WTC11 (cell line): ENCODE data around the gene OTUB2. TPM values are rescaled to one million over a fixed set of nuclear protein-coding genes. Genes with fewer than 3 reads are reported as not detected.

Experiments
- ATAC-seq: fragments of 200-7000 bp; cut with Tn5 transposase; 2 replicates; pipeline ENCODE4 v1.10.0; 2021; ENCODE audit warnings: mild to moderate bottlenecking, moderate library complexity
- CTCF ChIA-PET: fragments of 300-600 bp; sonication (Branson Sonifier 250); formaldehyde crosslinking; loops from one replicate; lab custom pipeline; 2021; ENCODE audit warnings: antibody characterized with exemption; lab: Charles Lee
- POLR2A ChIA-PET: fragments of 350-600 bp; sonication (Branson Sonifier 250); formaldehyde crosslinking; loops from one replicate; lab custom pipeline; 2021; ENCODE audit warnings: antibody characterized with exemption; lab: Charles Lee
- DNase-seq: peaks from one replicate; pipeline ENCODE4 v3.0.0; 2021; ENCODE audit warnings: low spot score
- H3K27ac Mint-ChIP-seq: 2 replicates; pipeline ENCODE4 v1.8.0; 2021; ENCODE audit warnings: mixed read lengths
- H3K27me3 Mint-ChIP-seq: 2 replicates; pipeline ENCODE4 v1.8.0; 2021; ENCODE audit warnings: low read depth, mild to moderate bottlenecking, moderate library complexity, mixed read lengths
- H3K36me3 Mint-ChIP-seq: 2 replicates; pipeline ENCODE4 v1.8.0; 2021; ENCODE audit warnings: mixed read lengths
- H3K4me1 Mint-ChIP-seq: 2 replicates; pipeline ENCODE4 v1.8.0; 2022; ENCODE audit warnings: mixed read lengths
- H3K4me3 Mint-ChIP-seq: 2 replicates; pipeline ENCODE4 v1.8.0; 2021; ENCODE audit warnings: mild to moderate bottlenecking, moderate library complexity, mixed read lengths
- H3K9me3 Mint-ChIP-seq: 2 replicates; pipeline ENCODE4 v1.8.0; 2021; ENCODE audit warnings: mixed read lengths
- ATF3 ChIP-seq: sonication (generic); formaldehyde crosslinking; conservative IDR thresholded peaks from 2 replicates; pipeline ENCODE4 v1.8.1; 2022; ENCODE audit warnings: mild to moderate bottlenecking, missing genetic modification reagents
- CREB1 ChIP-seq: sonication (generic); formaldehyde crosslinking; IDR thresholded peaks from 2 replicates; pipeline ENCODE4 v1.8.0; 2023; ENCODE audit warnings: mild to moderate bottlenecking, missing genetic modification reagents
- CREM ChIP-seq: sonication (generic); formaldehyde crosslinking; IDR thresholded peaks from 2 replicates; pipeline ENCODE4 v1.8.1; 2022; ENCODE audit warnings: mild to moderate bottlenecking, missing genetic modification reagents, moderate library complexity
- ESRRA ChIP-seq: sonication (generic); formaldehyde crosslinking; IDR thresholded peaks from 2 replicates; pipeline ENCODE4 v1.8.1; 2022; ENCODE audit warnings: mild to moderate bottlenecking, missing genetic modification reagents, borderline replicate concordance
- GTF2I ChIP-seq: fragments of 250-450 bp; sonication (Bioruptor Pico); conservative IDR thresholded peaks from 2 replicates; pipeline ENCODE4 v1.4.0; 2021; ENCODE audit warnings: mild to moderate bottlenecking
- HMGA2 ChIP-seq: fragments of 250-450 bp; sonication (Bioruptor Pico); IDR thresholded peaks from 2 replicates; pipeline ENCODE4 v1.4.0; 2021; ENCODE audit warnings: mild to moderate bottlenecking, moderate library complexity
- IRF2 ChIP-seq: sonication (generic); formaldehyde crosslinking; IDR thresholded peaks from 2 replicates; pipeline ENCODE4 v1.8.0; 2022; ENCODE audit warnings: low read depth, missing genetic modification reagents, borderline replicate concordance
- JUN ChIP-seq: sonication (generic); formaldehyde crosslinking; IDR thresholded peaks from 2 replicates; pipeline ENCODE4 v1.8.0; 2023; ENCODE audit warnings: mild to moderate bottlenecking, missing genetic modification reagents
- MLX ChIP-seq: sonication (generic); formaldehyde crosslinking; IDR thresholded peaks from 2 replicates; pipeline ENCODE4 v1.8.1; 2023; ENCODE audit warnings: mild to moderate bottlenecking, missing genetic modification reagents, moderate library complexity
- NR2C2 ChIP-seq: sonication (generic); formaldehyde crosslinking; IDR thresholded peaks from 2 replicates; pipeline ENCODE4 v1.8.0; 2022; ENCODE audit warnings: mild to moderate bottlenecking, missing genetic modification reagents
- NR3C1 ChIP-seq: sonication (generic); formaldehyde crosslinking; conservative IDR thresholded peaks from 2 replicates; pipeline ENCODE4 v1.8.1; 2023; ENCODE audit warnings: low read depth, mild to moderate bottlenecking, missing genetic modification reagents
- PRDM15 ChIP-seq: sonication (generic); formaldehyde crosslinking; IDR thresholded peaks from 2 replicates; pipeline ENCODE4 v1.8.0; 2022; ENCODE audit warnings: missing genetic modification reagents
- SMAD3 ChIP-seq: sonication (generic); formaldehyde crosslinking; IDR thresholded peaks from 2 replicates; pipeline ENCODE4 v1.8.0; 2022; ENCODE audit warnings: missing genetic modification reagents, mild to moderate bottlenecking, borderline replicate concordance
- SOX15 ChIP-seq: fragments of 250-450 bp; sonication (Bioruptor Pico); IDR thresholded peaks from 2 replicates; pipeline ENCODE4 v1.9.0; 2021; ENCODE audit warnings: mild to moderate bottlenecking
- USF1 ChIP-seq: sonication (generic); formaldehyde crosslinking; IDR thresholded peaks from 2 replicates; pipeline ENCODE4 v1.8.0; 2022; ENCODE audit warnings: mild to moderate bottlenecking, missing genetic modification reagents
- ZNF317 ChIP-seq: sonication (generic); formaldehyde crosslinking; IDR thresholded peaks from 2 replicates; pipeline ENCODE4 v1.8.1; 2023; ENCODE audit warnings: low read depth, mild to moderate bottlenecking, moderate library complexity, missing genetic modification reagents, borderline replicate concordance
- ZNF416 ChIP-seq: fragments of 250-450 bp; sonication (Bioruptor Pico); IDR thresholded peaks from 2 replicates; pipeline ENCODE4 v1.9.0; 2021; ENCODE audit warnings: mild to moderate bottlenecking, inconsistent platforms
- ZNF423 ChIP-seq: fragments of 250-450 bp; sonication (Bioruptor Pico); IDR thresholded peaks from 2 replicates; pipeline ENCODE4 v2.1.2; 2022; ENCODE audit warnings: mild to moderate bottlenecking, moderate library complexity
- total RNA-seq: library from RNA; stranded (reverse); gene quantifications from 3 replicates; pipeline ENCODE4 v1.2.3, GENCODE V29; 2021
- TF ChIP-seq, protein P1 (sequence below): fragments of 200-600 bp; IDR thresholded peaks from 2 replicates; pipeline ENCODE4 v1.8.0; 2022; ENCODE audit warnings: antibody characterized with exemption
- TF ChIP-seq, protein P2 (sequence below): fragments of 250-450 bp; sonication (Bioruptor Pico); conservative IDR thresholded peaks from 2 replicates; pipeline ENCODE4 v1.9.0; 2021; ENCODE audit warnings: mild to moderate bottlenecking
- TF ChIP-seq, protein P3 (sequence below): fragments of 250-450 bp; sonication (Bioruptor Pico); IDR thresholded peaks from 2 replicates; pipeline ENCODE4 v1.9.0; 2021; ENCODE audit warnings: moderate library complexity, mild to moderate bottlenecking, inconsistent platforms, borderline replicate concordance

The OTUB2 gene
- total RNA-seq, 1 experiment from 2014 or later, result 3.5 TPM

GRCh38 chr14:94005324-94006073 is 20.6 kb upstream of the OTUB2 start:
- CTCF ChIA-PET, result interaction anchor here (1.0 to 2.1 kb wide), 5 partner anchors 10 to 71 kb away, joined by 3 to 51 read pairs (median 6); no protein-coding TSS in a partner anchor
- H3K4me3 Mint-ChIP-seq, result no peak overlapping the region

GRCh38 chr14:94008234-94008633 is 17.9 kb upstream of the OTUB2 start:
- H3K4me3 Mint-ChIP-seq, result no peak overlapping the region
- H3K27ac Mint-ChIP-seq, result no peak overlapping the region
- no peaks in the 10 kb centered on the region for H3K27me3 Mint-ChIP-seq
- H3K36me3 Mint-ChIP-seq, result no peaks in the 10 kb centered on the region
- no peak for DNase-seq
- POLR2A ChIA-PET, result no interaction called here
- H3K4me1 Mint-ChIP-seq, result no peaks in the 10 kb centered on the region
- ATAC-seq, result no peak
- CTCF ChIA-PET, result interaction anchor here (1.0 to 1.5 kb wide), 2 partner anchors 11 to 124 kb away, joined by 3 to 5 read pairs; no protein-coding TSS in a partner anchor
- no peak for TF ChIP-seq JUN (CRISPR knock-in tag)
- 0 out of 2 replicates have a peak, but pooled peaks have one; percentile 5 for TF ChIP-seq GTF2I (CRISPR knock-in tag)
- H3K9me3 Mint-ChIP-seq, result no peaks in the 10 kb centered on the region

More at GRCh38 chr14:94005324-94006073, 20.6 kb upstream of the OTUB2 start:
- TF ChIP-seq, protein P1, sequence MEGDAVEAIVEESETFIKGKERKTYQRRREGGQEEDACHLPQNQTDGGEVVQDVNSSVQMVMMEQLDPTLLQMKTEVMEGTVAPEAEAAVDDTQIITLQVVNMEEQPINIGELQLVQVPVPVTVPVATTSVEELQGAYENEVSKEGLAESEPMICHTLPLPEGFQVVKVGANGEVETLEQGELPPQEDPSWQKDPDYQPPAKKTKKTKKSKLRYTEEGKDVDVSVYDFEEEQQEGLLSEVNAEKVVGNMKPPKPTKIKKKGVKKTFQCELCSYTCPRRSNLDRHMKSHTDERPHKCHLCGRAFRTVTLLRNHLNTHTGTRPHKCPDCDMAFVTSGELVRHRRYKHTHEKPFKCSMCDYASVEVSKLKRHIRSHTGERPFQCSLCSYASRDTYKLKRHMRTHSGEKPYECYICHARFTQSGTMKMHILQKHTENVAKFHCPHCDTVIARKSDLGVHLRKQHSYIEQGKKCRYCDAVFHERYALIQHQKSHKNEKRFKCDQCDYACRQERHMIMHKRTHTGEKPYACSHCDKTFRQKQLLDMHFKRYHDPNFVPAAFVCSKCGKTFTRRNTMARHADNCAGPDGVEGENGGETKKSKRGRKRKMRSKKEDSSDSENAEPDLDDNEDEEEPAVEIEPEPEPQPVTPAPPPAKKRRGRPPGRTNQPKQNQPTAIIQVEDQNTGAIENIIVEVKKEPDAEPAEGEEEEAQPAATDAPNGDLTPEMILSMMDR, result peak; percentile 42; the same call in 1 of the 2 replicates
- TF ChIP-seq SOX15 (no peak), PRDM15 (CRISPR knock-in tag) (no peak), IRF2 (CRISPR knock-in tag) (no peak), CREB1 (CRISPR knock-in tag) (no peak)
- TF ChIP-seq, protein P2, sequence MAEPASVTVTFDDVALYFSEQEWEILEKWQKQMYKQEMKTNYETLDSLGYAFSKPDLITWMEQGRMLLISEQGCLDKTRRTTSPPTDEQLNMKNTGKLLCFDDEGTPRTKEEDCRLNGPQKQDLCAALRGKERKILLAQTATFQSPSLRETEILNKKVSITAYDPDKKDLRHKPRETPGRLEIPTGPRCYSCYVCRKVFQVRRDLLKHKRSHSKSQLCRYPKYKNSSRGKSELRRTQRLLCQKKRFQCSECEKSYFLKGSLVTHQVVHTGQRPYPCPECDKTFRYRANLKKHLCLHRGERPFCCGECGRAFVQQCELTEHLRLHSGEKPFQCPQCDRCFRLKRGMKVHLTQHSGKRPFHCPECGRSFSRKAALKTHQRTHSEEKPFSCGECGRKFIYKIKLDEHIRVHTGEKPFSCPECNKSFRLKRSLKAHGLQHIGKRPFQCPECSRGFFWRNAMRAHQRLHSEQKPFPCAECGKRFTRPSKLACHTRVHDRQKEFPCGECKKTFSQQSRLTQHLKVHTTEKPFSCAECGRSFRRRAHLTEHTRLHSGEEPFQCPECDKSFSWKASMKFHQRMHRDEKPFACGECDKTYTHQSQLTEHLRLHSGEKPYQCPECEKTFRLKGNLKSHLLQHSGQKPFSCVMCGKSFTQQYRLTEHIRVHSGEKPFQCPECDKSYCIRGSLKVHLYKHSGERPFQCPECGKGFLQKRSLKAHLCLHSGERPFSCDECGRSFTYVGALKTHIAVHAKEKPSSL (CRISPR knock-in tag), result no peak
- TF ChIP-seq, protein P3, sequence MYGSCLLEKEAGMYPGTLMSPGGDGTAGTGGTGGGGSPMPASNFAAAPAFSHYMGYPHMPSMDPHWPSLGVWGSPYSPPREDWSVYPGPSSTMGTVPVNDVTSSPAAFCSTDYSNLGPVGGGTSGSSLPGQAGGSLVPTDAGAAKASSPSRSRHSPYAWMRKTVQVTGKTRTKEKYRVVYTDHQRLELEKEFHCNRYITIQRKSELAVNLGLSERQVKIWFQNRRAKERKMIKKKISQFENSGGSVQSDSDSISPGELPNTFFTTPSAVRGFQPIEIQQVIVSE, result no peak
- H3K4me1 Mint-ChIP-seq, result 0 out of 2 replicates have a peak, but pooled peaks cover 3% of the 10 kb centered on the region
- POLR2A ChIA-PET, result no interaction called here
- DNase-seq (peak; percentile 30), ATAC-seq (peak; percentile 31; the same call in 1 of the 2 replicates)
- H3K36me3 Mint-ChIP-seq, result no peaks in the 10 kb centered on the region
- H3K27ac Mint-ChIP-seq, result no peak overlapping the region
- H3K9me3 Mint-ChIP-seq, result no peaks in the 10 kb centered on the region
- peaks cover 4% of the 10 kb centered on the region; the same call in 1 of the 2 replicates for H3K27me3 Mint-ChIP-seq

- CTCF ChIA-PET, result interaction anchor here (1.5 to 4.9 kb wide), 2 partner anchors 70 to 122 kb away, joined by 5 to 27 read pairs; no protein-coding TSS in a partner anchor
- Mint-ChIP-seq H3K27ac (no peak overlapping the region), H3K4me3 (no peak overlapping the region), H3K9me3 (no peaks in the 10 kb centered on the region), H3K4me1 (no peaks in the 10 kb centered on the region), H3K36me3 (no peaks in the 10 kb centered on the region), H3K27me3 (no peaks in the 10 kb centered on the region)
- POLR2A ChIA-PET, result no interaction called here
- DNase-seq (no peak), ATAC-seq (no peak)
- TF ChIP-seq NR2C2 (CRISPR knock-in tag), result no peak
- TF ChIP-seq ZNF416 (CRISPR knock-in tag), result no peak
- TF ChIP-seq NR3C1 (CRISPR knock-in tag), result no peak
- TF ChIP-seq CREM, result no peak
- no peak for TF ChIP-seq ZNF317 (CRISPR knock-in tag)
- TF ChIP-seq MLX (CRISPR knock-in tag), result no peak
- no peak for TF ChIP-seq CREB1 (CRISPR knock-in tag)
- TF ChIP-seq SMAD3 (CRISPR knock-in tag), result no peak
- no peak for TF ChIP-seq HMGA2 (CRISPR knock-in tag)
- no peak for TF ChIP-seq ESRRA (CRISPR knock-in tag)
- TF ChIP-seq USF1 (CRISPR knock-in tag), result no peak
- no peak for TF ChIP-seq ZNF423 (CRISPR knock-in tag)
- no peak for TF ChIP-seq ATF3
These were observed 16.4 kb upstream of the OTUB2 start for GRCh38 chr14:94009767-94010166.
